Measurements from ENCODE around the gene GRID1. TPM values are rescaled to one million over a fixed set of nuclear protein-coding genes. Genes with fewer than 3 reads are reported as not detected.

The GRID1 gene
- total RNA-seq, 2 donors from 2014 or later: 0.27 to 0.85 TPM

DNA sequence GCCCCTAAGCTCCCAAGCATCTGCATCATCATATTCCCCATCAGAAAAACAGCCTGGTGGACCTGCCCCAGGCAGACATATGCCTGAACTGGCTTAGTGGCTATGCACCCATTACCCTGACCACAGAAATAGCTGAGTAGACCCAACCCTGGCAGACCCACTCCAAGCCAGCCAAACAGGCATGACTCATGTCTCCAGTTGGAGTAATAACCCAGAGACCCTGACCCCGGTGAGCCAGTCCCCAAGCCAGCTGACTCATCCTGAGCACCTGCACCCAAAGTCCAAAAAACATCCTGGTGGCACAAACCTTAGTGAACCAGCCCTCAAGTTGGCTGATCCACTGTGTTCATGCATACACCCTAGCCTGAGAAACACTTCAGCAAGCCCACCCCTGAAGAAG, 555.9 kb downstream of the GRID1 start:
- ATAC-seq (ENCODE audit: insufficient number of reproducible peaks, low FRiP score, low read depth): no peak
- Histone ChIP-seq H3K27ac (no peak overlapping the region), H3K27me3 (replicated peaks; ENCODE audit: insufficient read depth) (no peaks in the 10 kb centered on the region), H3K36me3 (no peaks in the 10 kb centered on the region), H3K4me1 (ENCODE audit: control insufficient read depth in 1 of 2, low read depth in 2 of 2) (no peaks in the 10 kb centered on the region), H3K4me3 (no peak overlapping the region), H3K9me3 (peaks cover 13% of the 10 kb centered on the region)
- no peak for DNase-seq (ENCODE audit: low spot score)
- TF ChIP-seq, protein P1, sequence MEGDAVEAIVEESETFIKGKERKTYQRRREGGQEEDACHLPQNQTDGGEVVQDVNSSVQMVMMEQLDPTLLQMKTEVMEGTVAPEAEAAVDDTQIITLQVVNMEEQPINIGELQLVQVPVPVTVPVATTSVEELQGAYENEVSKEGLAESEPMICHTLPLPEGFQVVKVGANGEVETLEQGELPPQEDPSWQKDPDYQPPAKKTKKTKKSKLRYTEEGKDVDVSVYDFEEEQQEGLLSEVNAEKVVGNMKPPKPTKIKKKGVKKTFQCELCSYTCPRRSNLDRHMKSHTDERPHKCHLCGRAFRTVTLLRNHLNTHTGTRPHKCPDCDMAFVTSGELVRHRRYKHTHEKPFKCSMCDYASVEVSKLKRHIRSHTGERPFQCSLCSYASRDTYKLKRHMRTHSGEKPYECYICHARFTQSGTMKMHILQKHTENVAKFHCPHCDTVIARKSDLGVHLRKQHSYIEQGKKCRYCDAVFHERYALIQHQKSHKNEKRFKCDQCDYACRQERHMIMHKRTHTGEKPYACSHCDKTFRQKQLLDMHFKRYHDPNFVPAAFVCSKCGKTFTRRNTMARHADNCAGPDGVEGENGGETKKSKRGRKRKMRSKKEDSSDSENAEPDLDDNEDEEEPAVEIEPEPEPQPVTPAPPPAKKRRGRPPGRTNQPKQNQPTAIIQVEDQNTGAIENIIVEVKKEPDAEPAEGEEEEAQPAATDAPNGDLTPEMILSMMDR (IDR thresholded peaks at IDR 0.05): no peak

GRCh38 chr10:85795460-85795859, 571.1 kb downstream of the GRID1 start:
- Histone ChIP-seq H3K9me3 (no peaks in the 10 kb centered on the region), H3K27me3 (replicated peaks; ENCODE audit: insufficient read depth) (no peaks in the 10 kb centered on the region), H3K4me1 (ENCODE audit: control insufficient read depth in 1 of 2, low read depth in 2 of 2) (no peaks in the 10 kb centered on the region), H3K4me3 (no peak overlapping the region), H3K36me3 (no peaks in the 10 kb centered on the region), H3K27ac (no peak overlapping the region)
- TF ChIP-seq, protein P1 (IDR thresholded peaks at IDR 0.05): no peak
- DNase-seq (ENCODE audit: low spot score): no peak
- no peak for ATAC-seq (ENCODE audit: insufficient number of reproducible peaks, low FRiP score, low read depth)

- no peak overlapping the region for H3K27ac ChIP-seq
- H3K36me3 ChIP-seq: no peaks in the 10 kb centered on the region
- DNase-seq (ENCODE audit: low spot score) (no peak), ATAC-seq (ENCODE audit: insufficient number of reproducible peaks, low FRiP score, low read depth) (no peak)
- no peaks in the 10 kb centered on the region for H3K4me1 ChIP-seq (ENCODE audit: control insufficient read depth in 1 of 2, low read depth in 2 of 2)
- TF ChIP-seq, protein P1 (IDR thresholded peaks at IDR 0.05): no peak
- H3K9me3 ChIP-seq: no peaks in the 10 kb centered on the region
- H3K4me3 ChIP-seq: no peak overlapping the region
- no peaks in the 10 kb centered on the region for H3K27me3 ChIP-seq (replicated peaks; ENCODE audit: insufficient read depth)
Measured at GRCh38 chr10:85794553-85794952, 572.0 kb downstream of the GRID1 start.

- DNase-seq (ENCODE audit: low spot score): no peak
- no peaks in the 10 kb centered on the region for H3K36me3 ChIP-seq
- no peak for ATAC-seq (ENCODE audit: insufficient number of reproducible peaks, low FRiP score, low read depth)
- H3K27me3 ChIP-seq (replicated peaks; ENCODE audit: insufficient read depth): no peaks in the 10 kb centered on the region
- no peak overlapping the region for H3K4me3 ChIP-seq
- no peak overlapping the region for H3K27ac ChIP-seq
- TF ChIP-seq, protein P1 (IDR thresholded peaks at IDR 0.05): no peak
- H3K4me1 ChIP-seq (ENCODE audit: control insufficient read depth in 1 of 2, low read depth in 2 of 2): no peaks in the 10 kb centered on the region
- no peaks in the 10 kb centered on the region for H3K9me3 ChIP-seq
Measured at GRCh38 chr10:85792533-85792858, 574.1 kb downstream of the GRID1 start.

DNA sequence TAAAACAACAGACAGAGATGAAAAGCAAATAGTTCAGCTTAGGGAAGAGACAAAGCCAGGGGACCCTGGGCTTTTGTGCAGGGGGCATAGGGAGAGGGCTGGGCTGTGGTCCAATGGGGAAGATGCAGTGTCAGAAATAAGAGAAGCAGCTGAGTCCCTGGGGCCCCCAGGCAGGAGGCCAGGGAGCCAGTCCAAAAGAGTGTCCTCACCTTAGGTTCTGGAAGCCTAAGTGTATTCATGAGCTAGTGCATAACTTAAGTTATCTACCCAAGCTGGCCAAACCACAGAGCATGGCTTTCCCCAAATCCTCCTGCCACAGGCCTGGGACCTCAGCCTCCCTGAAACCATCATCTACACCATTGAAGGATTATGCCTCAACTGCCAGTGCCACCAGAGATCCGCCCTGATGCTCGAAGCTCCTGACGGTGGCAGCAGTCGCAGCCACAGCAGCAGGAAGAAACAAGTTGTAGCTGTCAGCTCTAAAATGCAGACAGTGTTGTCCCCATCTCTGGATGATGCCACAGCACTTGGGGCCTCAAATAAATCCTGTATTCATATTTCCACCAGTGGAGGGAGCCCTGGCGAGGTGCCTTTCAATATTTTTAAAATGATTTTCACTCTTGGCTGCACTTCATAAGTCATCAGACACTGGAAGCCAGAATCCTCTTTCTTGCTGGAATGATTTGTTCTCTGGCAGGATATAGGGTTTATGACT, 574.6 kb downstream of the GRID1 start:
- DNase-seq (ENCODE audit: low spot score) (no peak), ATAC-seq (ENCODE audit: insufficient number of reproducible peaks, low FRiP score, low read depth) (no peak)
- H3K27ac ChIP-seq: no peak overlapping the region
- no peaks in the 10 kb centered on the region for H3K4me1 ChIP-seq (ENCODE audit: control insufficient read depth in 1 of 2, low read depth in 2 of 2)
- H3K4me3 ChIP-seq: no peak overlapping the region
- TF ChIP-seq, protein P1 (IDR thresholded peaks at IDR 0.05): no peak
- no peaks in the 10 kb centered on the region for H3K9me3 ChIP-seq
- no peaks in the 10 kb centered on the region for H3K36me3 ChIP-seq
- H3K27me3 ChIP-seq (replicated peaks; ENCODE audit: insufficient read depth): no peaks in the 10 kb centered on the region
